ENCODE data around the gene APOBEC3B. TPM values are rescaled to one million over a fixed set of nuclear protein-coding genes. Genes with fewer than 3 reads are reported as not detected.

APOBEC3B gene
- total RNA-seq, 1 donor from 2014 or later, result not detected

DNA sequence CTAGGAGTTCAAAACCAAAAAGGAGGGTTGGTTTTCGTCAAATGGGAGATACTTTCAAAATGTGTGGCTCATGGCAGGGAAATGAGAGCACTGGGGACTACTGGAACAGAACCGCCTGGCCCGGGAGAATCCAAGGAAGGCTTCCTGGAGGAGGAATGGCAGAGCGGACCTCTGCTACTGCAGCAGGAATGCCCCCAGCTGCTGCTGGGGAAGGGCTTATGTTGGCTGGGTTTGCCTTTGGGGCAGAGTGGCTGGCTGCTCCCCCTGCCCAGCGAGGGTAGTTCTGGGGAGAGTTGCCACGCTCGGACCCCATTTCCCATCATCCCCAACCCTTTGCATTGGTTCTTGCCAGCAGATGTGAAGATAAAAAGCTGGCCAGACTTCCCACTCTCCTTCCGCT, 35.4 kb upstream of the APOBEC3B start:
- Histone ChIP-seq H3K79me2 (ENCODE audit: low read depth) (no peaks in the 10 kb centered on the region), H3K9ac (no peak overlapping the region), H3K27me3 (no peaks in the 10 kb centered on the region), H3K4me2 (peak overlapping the region; percentile 54), H3K36me3 (no peaks in the 10 kb centered on the region), H3F3A (ENCODE audit: low read depth) (peaks cover 14% of the 10 kb centered on the region), H2AFZ (replicated peaks) (peak overlapping the region; percentile 44), H3K9me3 (ENCODE audit: low read depth) (no peaks in the 10 kb centered on the region), H3K4me1 (peaks cover 14% of the 10 kb centered on the region), H4K20me1 (ENCODE audit: low read depth) (no peaks in the 10 kb centered on the region), H3K4me3 (no peak overlapping the region), H3K27ac (peak overlapping the region; percentile 39)
- no peaks in the 10 kb centered on the region for H3K36me3 Mint-ChIP-seq
- H3K27ac Mint-ChIP-seq, result no peak overlapping the region
- TF ChIP-seq EZH2 (IDR thresholded peaks at IDR 0.05), result no peak
- TF ChIP-seq, protein P1, sequence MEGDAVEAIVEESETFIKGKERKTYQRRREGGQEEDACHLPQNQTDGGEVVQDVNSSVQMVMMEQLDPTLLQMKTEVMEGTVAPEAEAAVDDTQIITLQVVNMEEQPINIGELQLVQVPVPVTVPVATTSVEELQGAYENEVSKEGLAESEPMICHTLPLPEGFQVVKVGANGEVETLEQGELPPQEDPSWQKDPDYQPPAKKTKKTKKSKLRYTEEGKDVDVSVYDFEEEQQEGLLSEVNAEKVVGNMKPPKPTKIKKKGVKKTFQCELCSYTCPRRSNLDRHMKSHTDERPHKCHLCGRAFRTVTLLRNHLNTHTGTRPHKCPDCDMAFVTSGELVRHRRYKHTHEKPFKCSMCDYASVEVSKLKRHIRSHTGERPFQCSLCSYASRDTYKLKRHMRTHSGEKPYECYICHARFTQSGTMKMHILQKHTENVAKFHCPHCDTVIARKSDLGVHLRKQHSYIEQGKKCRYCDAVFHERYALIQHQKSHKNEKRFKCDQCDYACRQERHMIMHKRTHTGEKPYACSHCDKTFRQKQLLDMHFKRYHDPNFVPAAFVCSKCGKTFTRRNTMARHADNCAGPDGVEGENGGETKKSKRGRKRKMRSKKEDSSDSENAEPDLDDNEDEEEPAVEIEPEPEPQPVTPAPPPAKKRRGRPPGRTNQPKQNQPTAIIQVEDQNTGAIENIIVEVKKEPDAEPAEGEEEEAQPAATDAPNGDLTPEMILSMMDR (IDR thresholded peaks at IDR 0.05), result no peak
- TF ChIP-seq EZH2phosphoT487 (IDR thresholded peaks at IDR 0.05), result no peak
- no peak for DNase-seq (ENCODE audit: low spot score)
- no peaks in the 10 kb centered on the region for H3K9me3 Mint-ChIP-seq
- H3K27me3 Mint-ChIP-seq (ENCODE audit: insufficient read depth, low read depth), result peaks cover 12% of the 10 kb centered on the region
- H3K4me1 Mint-ChIP-seq, result peaks cover 14% of the 10 kb centered on the region
- H3K4me3 Mint-ChIP-seq, result no peak overlapping the region

DNA sequence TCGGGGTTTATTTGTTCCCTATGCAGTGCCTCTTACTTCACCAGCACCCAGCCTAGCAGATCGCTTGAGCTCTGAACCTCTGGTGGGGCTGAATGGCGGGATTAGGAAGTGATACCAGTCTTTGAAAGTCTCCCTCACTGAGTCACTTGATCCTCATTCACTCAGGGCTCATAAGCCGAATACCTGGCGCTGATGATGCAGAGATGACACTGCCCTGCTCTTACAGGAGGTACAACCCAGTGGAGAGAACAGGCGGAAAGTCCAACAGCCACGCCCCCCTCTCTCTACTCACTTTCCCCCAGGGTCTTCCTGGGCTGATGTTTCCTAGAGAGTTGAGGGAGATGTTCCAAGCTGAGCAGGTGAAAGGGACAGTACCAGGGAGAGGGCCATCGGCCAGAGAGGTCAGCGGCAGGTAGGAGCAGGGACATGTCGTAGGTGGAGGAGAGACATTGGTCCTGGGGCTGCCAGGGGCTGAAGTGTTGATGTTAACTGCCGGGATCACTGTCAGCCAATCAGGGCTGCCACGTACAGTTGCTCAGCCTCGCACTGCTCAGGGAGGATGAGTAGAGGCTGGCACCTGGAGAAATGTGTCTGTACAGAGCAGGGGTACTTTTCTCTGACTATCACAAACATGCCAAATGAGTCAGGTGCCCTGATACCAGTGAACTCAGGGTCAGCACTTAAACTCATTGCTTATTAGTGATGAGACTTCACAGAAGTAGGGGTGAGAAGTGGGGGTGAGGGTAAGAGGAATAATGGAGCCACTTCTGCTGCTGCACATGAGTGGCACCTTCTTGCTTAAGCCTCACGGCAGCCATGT, 34.6 kb upstream of the APOBEC3B start:
- no peak overlapping the region for H3K4me3 Mint-ChIP-seq
- Histone ChIP-seq H3K4me2 (peak overlapping the region; percentile 54), H3K27ac (no peak overlapping the region), H3K4me3 (no peak overlapping the region), H4K20me1 (ENCODE audit: low read depth) (no peaks in the 10 kb centered on the region), H2AFZ (replicated peaks) (peak overlapping the region; percentile 44), H3K4me1 (peaks cover 14% of the 10 kb centered on the region), H3K79me2 (ENCODE audit: low read depth) (no peaks in the 10 kb centered on the region), H3K27me3 (no peaks in the 10 kb centered on the region), H3K9me3 (ENCODE audit: low read depth) (no peaks in the 10 kb centered on the region), H3K9ac (no peak overlapping the region), H3K36me3 (no peaks in the 10 kb centered on the region), H3F3A (ENCODE audit: low read depth) (peaks cover 14% of the 10 kb centered on the region)
- no peaks in the 10 kb centered on the region for H3K9me3 Mint-ChIP-seq
- no peak overlapping the region for H3K27ac Mint-ChIP-seq
- peaks cover 14% of the 10 kb centered on the region for H3K4me1 Mint-ChIP-seq
- DNase-seq (ENCODE audit: low spot score), result peak; percentile 73
- H3K27me3 Mint-ChIP-seq (ENCODE audit: insufficient read depth, low read depth), result peaks cover 11% of the 10 kb centered on the region
- no peak for TF ChIP-seq EZH2phosphoT487 (IDR thresholded peaks at IDR 0.05)
- TF ChIP-seq EZH2 (IDR thresholded peaks at IDR 0.05), result no peak
- TF ChIP-seq, protein P1 (IDR thresholded peaks at IDR 0.05), result no peak
- no peaks in the 10 kb centered on the region for H3K36me3 Mint-ChIP-seq

DNA sequence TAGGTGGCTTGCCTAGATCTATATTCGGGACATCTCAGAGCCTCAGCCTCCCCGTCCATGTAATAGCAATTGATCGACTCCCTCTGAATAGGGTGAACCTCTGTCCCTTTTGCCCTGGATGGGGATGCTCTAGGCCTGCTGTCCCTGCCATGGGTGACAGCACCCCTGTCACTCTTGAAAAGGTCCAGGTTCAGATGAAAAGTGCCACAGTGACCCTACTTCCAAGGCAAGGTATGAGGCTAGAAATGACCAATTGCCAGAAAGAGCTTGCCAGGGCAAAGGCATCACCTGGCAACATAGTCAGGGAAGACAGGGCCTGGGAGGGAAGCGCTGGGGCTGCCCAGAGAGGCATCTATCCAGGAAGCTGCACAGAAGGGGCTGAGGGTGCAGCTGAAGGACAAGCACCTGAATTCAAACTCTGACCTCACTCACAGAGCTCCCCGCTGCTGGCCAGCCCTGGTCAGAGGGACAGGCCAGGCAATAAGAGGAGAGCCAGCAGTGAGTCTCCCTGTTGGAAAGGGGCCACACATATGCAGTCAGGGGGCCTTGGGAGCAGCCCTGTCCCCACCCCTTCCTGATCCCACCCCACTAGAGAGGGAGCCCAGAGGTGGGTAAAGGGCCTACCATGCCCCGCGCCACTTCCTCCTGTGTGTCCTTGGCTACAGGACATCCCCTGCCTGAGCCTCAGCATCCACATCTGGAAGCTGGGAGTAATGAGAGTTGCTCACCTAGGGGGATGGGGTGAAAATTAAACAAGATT, 33.8 kb upstream of the APOBEC3B start:
- no peak overlapping the region for H2AFZ ChIP-seq (replicated peaks)
- peaks cover 14% of the 10 kb centered on the region for H3K4me1 ChIP-seq
- H3K27me3 ChIP-seq, result no peaks in the 10 kb centered on the region
- H3K79me2 ChIP-seq (ENCODE audit: low read depth), result no peaks in the 10 kb centered on the region
- Mint-ChIP-seq H3K9me3 (no peaks in the 10 kb centered on the region), H3K27me3 (ENCODE audit: insufficient read depth, low read depth) (peaks cover 10% of the 10 kb centered on the region), H3K36me3 (no peaks in the 10 kb centered on the region), H3K27ac (no peak overlapping the region), H3K4me3 (no peak overlapping the region), H3K4me1 (peaks cover 14% of the 10 kb centered on the region)
- DNase-seq (ENCODE audit: low spot score), result peak; percentile 1
- TF ChIP-seq EZH2 (IDR thresholded peaks at IDR 0.05) (no peak), EZH2phosphoT487 (IDR thresholded peaks at IDR 0.05) (no peak)
- TF ChIP-seq, protein P1 (IDR thresholded peaks at IDR 0.05), result no peak
- no peaks in the 10 kb centered on the region for H3K9me3 ChIP-seq (ENCODE audit: low read depth)
- no peak overlapping the region for H3K9ac ChIP-seq
- no peak overlapping the region for H3K27ac ChIP-seq
- H4K20me1 ChIP-seq (ENCODE audit: low read depth), result no peaks in the 10 kb centered on the region
- peaks cover 14% of the 10 kb centered on the region for H3F3A ChIP-seq (ENCODE audit: low read depth)
- H3K4me2 ChIP-seq, result no peak overlapping the region
- no peaks in the 10 kb centered on the region for H3K36me3 ChIP-seq
- H3K4me3 ChIP-seq, result no peak overlapping the region
